GM12878 (cell line): ENCODE data around the gene PRADC1. TPM values are rescaled to one million over a fixed set of nuclear protein-coding genes. Genes with fewer than 3 reads are reported as not detected.

Source experiments
- ATAC-seq: fragments of 200-7000 bp; cut with Tn5 transposase; 3 replicates; pipeline ENCODE4 v1.9.1; 2020; ENCODE audit warnings: mild to moderate bottlenecking, moderate library complexity
- BruUV-seq: library from RNA; stranded (reverse); fragments of 400-500 nt; replicated peaks from 2 replicates; lab custom pipeline; 2021; lab: Mats Ljungman, UMichigan
- CTCF ChIA-PET: fragments of 300-600 bp; sonication (Branson Sonifier 250); formaldehyde crosslinking; extraction: SDS; loops from one replicate; lab custom pipeline; 2021; ENCODE audit warnings: inconsistent platforms; lab: Yijun Ruan, JAX
- POLR2A ChIA-PET: fragments of 350-600 bp; formaldehyde crosslinking; extraction: SDS; loops from one replicate; lab custom pipeline; 2021; ENCODE audit warnings: inconsistent platforms; lab: Charles Lee
- RAD21 ChIA-PET: fragments of 300-600 bp; sonication (Branson Sonifier 250); formaldehyde crosslinking; loops from one replicate; lab custom pipeline; 2023; ENCODE audit warnings: antibody characterized with exemption; ENCODE audit not compliant: unreplicated experiment; lab: Charles Lee
- SMC1A ChIA-PET: fragments of 300-600 bp; sonication (Branson Sonifier 250); formaldehyde crosslinking; loops from one replicate; lab custom pipeline; 2023; ENCODE audit not compliant: unreplicated experiment, uncharacterized antibody; lab: Charles Lee
- DNase-seq: peaks from one replicate; pipeline ENCODE4 v3.0.0-alpha.2; 2011; ENCODE audit warnings: low read depth, low spot score
- FAIRE-seq: peaks from 3 replicates; lab custom pipeline; 2011; peaks lifted over from hg19 to GRCh38; lab: Jason Lieb, UNC
- H2AFZ ChIP-seq: 2 replicates; pipeline ENCODE4 v1.6.0; 2011; ENCODE audit warnings: low read depth, low read length, control low read depth; ENCODE audit not compliant: control insufficient read depth
- H3K27ac ChIP-seq: 2 replicates; pipeline ENCODE4 v1.5.1; 2011; ENCODE audit warnings: control low read depth; ENCODE audit not compliant: control insufficient read depth, insufficient read depth
- H3K27me3 ChIP-seq, 2 experiments: replicated peaks in 1 of 2; 2 replicates each; pipeline versions ENCODE4 v1.6.0 to v1.6.1; 2011; ENCODE audit warnings: low read length in 1 of 2; ENCODE audit not compliant: control insufficient read depth in 2 of 2, insufficient read depth in 2 of 2
- H3K36me3 ChIP-seq, 2 experiments: 2 replicates each; pipeline ENCODE4 v1.5.1; 2011; ENCODE audit warnings: low read length in 1 of 2; ENCODE audit not compliant: control insufficient read depth in 2 of 2, insufficient read depth in 2 of 2
- H3K4me1 ChIP-seq: 2 replicates; pipeline ENCODE4 v1.6.1; 2011; ENCODE audit warnings: mild to moderate bottlenecking, low read length, moderate library complexity, mixed read lengths; ENCODE audit not compliant: control insufficient read depth, insufficient read depth
- H3K4me2 ChIP-seq: 2 replicates; pipeline ENCODE4 v1.6.0; 2011; ENCODE audit warnings: control low read depth; ENCODE audit not compliant: control insufficient read depth, insufficient read depth
- H3K4me3 ChIP-seq: fragments of 200-600 bp; sonication (generic); 2 replicates; pipeline ENCODE4 v1.5.1; 2016
- H3K79me2 ChIP-seq: 2 replicates; pipeline ENCODE4 v1.6.0; 2011; ENCODE audit warnings: low read length; ENCODE audit not compliant: control insufficient read depth, insufficient read depth
- H3K9ac ChIP-seq: 2 replicates; pipeline ENCODE4 v1.8.0; 2011; ENCODE audit warnings: low read length, control low read depth, mixed read lengths; ENCODE audit not compliant: control insufficient read depth, insufficient read depth
- H3K9me3 ChIP-seq: replicated peaks from 3 replicates; pipeline ENCODE4 v1.5.1; 2011; ENCODE audit warnings: mild to moderate bottlenecking, low read length; ENCODE audit not compliant: control insufficient read depth, insufficient read depth
- H4K20me1 ChIP-seq: 2 replicates; pipeline ENCODE4 v1.6.0; 2011; ENCODE audit not compliant: control insufficient read depth, insufficient read depth
- ASH2L ChIP-seq: fragments of 300-600, 200-600 bp; sonication (generic); IDR thresholded peaks from 2 replicates; pipeline ENCODE4 v1.6.1; 2017; ENCODE audit warnings: low read depth, mild to moderate bottlenecking, borderline replicate concordance
- ETV6 ChIP-seq, 2 experiments: fragments of 450-650 bp in 1 of 2; IDR thresholded peaks in 1 of 2; conservative IDR thresholded peaks in 1 of 2; 2 replicates each; pipeline ENCODE4 v1.6.1; 2014; ENCODE audit warnings: antibody characterized with exemption in 1 of 2, borderline replicate concordance in 1 of 2, low read depth in 1 of 2, mild to moderate bottlenecking in 1 of 2, moderate library complexity in 1 of 2
- IKZF1 ChIP-seq: fragments of 450-650 bp; conservative IDR thresholded peaks from 2 replicates; pipeline ENCODE4 v1.6.1; 2017; ENCODE audit warnings: antibody characterized with exemption, mild to moderate bottlenecking
- POLR2A ChIP-seq: IDR thresholded peaks from 2 replicates; pipeline ENCODE4 v1.6.1; 2011; ENCODE audit warnings: low read depth, mild to moderate bottlenecking, low read length
- POLR2AphosphoS2 ChIP-seq: IDR thresholded peaks from 2 replicates; pipeline ENCODE4 v1.6.1; 2011; ENCODE audit warnings: low read depth, mild to moderate bottlenecking, low read length, improper control_type of control experiment, moderate library complexity
- RBBP5 ChIP-seq: fragments of 200-600 bp; sonication (generic); conservative IDR thresholded peaks from 2 replicates; pipeline ENCODE4 v1.6.1; 2016
- RCOR1 ChIP-seq: conservative IDR thresholded peaks from 2 replicates; pipeline ENCODE4 v1.6.1; 2012; ENCODE audit warnings: low read depth, low read length, improper control_type of control experiment
- ZNF24 ChIP-seq: fragments of 450-650 bp; IDR thresholded peaks from 2 replicates; pipeline ENCODE4 v1.6.1; 2017; ENCODE audit warnings: antibody characterized with exemption, mild to moderate bottlenecking
- WGBS: methylation state at CpG from one replicate; pipeline ENCODE4 v1.1.6; 2016; ENCODE audit warnings: low lambda C conversion rate; ENCODE audit not compliant: insufficient replicate concordance, insufficient coverage; ENCODE audit errors: missing lambda C conversion rate; 5-methylcytosine and 5-hydroxymethylcytosine counted together
- in situ Hi-C: fragments of 300-500 bp; cut with MboI; formaldehyde crosslinking; loops from 9 replicates; pipeline ENCODE4 v1.14.3; 2018; ENCODE audit warnings: mixed read lengths
- intact Hi-C: fragments of 100-400 bp; cut with micrococcal nuclease; formaldehyde crosslinking; loops from one replicate; pipeline ENCODE4 v1.14.2; 2022; ENCODE audit not compliant: unreplicated experiment
- polyA plus RNA-seq, 11 experiments: library from polyadenylated mRNA; depleted of rRNA in 4 of 11; unstranded in 6 of 11; stranded (reverse) in 5 of 11; fragments of >200 nt; fragmentation: Nextera tagmentation in 4 of 11; fragmentation: Illumina TruSeq in 1 of 11; extraction: Ambion mirVana in 4 of 11; extraction: Trizol in 1 of 11; gene quantifications; 1 replicate in 1 of 11; 2 replicates in 10 of 11; pipeline versions ENCODE4 v1.2.1 to v1.2.3, GENCODE V29; 2011 to 2016; ENCODE audit warnings: inconsistent platforms in 2 of 11, missing spikeins in 2 of 11, low read depth in 1 of 11
- total RNA-seq, 4 experiments: library from RNA; depleted of rRNA in 3 of 4; stranded (reverse); fragments of >200 nt in 3 of 4; fragmentation: Illumina TruSeq in 1 of 4; extraction: Trizol in 1 of 4; gene quantifications; 2 replicates each; pipeline versions ENCODE4 v1.2.1 to v1.2.3, GENCODE V29; 2013 to 2021

PRADC1 gene
- total and polyA plus RNA-seq, 10 of the 15 experiments (the other 5 are each of a cell fraction or from before 2014, with no cell fraction given) = 3.7 to 39.0 (median 13.8) TPM

GRCh38 chr2:73268366-73268829 lies 35.4 kb upstream of the PRADC1 start:
- 98% methylated on average over 14 of the region's 14 CpGs for WGBS
- ChIA-PET CTCF (interaction anchor here (0.8 to 1.1 kb wide), 3 partner anchors 9 to 56 kb away, joined by 3 read pairs; no protein-coding TSS in a partner anchor), RAD21 (no interaction called here), POLR2A (interaction anchor here (1.0 kb wide), 1 partner anchor 24 kb away, joined by 3 read pairs; no protein-coding TSS in a partner anchor), SMC1A (interaction anchor here (1.0 to 1.4 kb wide), 2 partner anchors 18 to 22 kb away, joined by 3 to 4 read pairs; no protein-coding TSS in a partner anchor)
- in situ Hi-C loops = no loop called here
- no TSS peak for BruUV-seq
- Histone ChIP-seq H3K79me2 (no peaks in the 10 kb centered on the region; the same call in 1 of the 2 replicates), H3K4me3 (no peak overlapping the region), H3K9ac (no peak overlapping the region), H3K4me1 (no peaks in the 10 kb centered on the region), H3K27me3 (no peaks in the 10 kb centered on the region), H2AFZ (no peak overlapping the region), H3K27ac (no peak overlapping the region), H3K4me2 (no peak overlapping the region), H4K20me1 (no peaks in the 10 kb centered on the region; the same call in 1 of the 2 replicates), H3K36me3 (peaks cover 11% of the 10 kb centered on the region in 2 experiments; a peak in 3 of 4 replicates), H3K9me3 (no peaks in the 10 kb centered on the region)
- intact Hi-C loops = no loop called here
- ATAC-seq (no peak; the same call in 2 of the 3 replicates), FAIRE-seq (no peak), DNase-seq (no peak)
- TF ChIP-seq POLR2A (peak; percentile 9; the same call in 1 of the 2 replicates), IKZF1 (no peak), ZNF24 (no peak), ETV6 (conservative IDR thresholded peaks at IDR 0.05 in 1 of 2, IDR thresholded peaks at IDR 0.05 in 1 of 2; ENCODE audit: borderline replicate concordance in 1 of 2, low read depth in 1 of 2) (no peak), RCOR1 (no peak), RBBP5 (no peak), POLR2AphosphoS2 (0 out of 2 replicates have a peak, but pooled peaks have one; percentile 8), ASH2L (no peak)
